ENCODE measurements around the gene LMAN2L. TPM values are rescaled to one million over a fixed set of nuclear protein-coding genes. Genes with fewer than 3 reads are reported as not detected.

Gene LMAN2L
- total and polyA plus RNA-seq, 2 donors, result 10.9 to 16.0 TPM

DNA sequence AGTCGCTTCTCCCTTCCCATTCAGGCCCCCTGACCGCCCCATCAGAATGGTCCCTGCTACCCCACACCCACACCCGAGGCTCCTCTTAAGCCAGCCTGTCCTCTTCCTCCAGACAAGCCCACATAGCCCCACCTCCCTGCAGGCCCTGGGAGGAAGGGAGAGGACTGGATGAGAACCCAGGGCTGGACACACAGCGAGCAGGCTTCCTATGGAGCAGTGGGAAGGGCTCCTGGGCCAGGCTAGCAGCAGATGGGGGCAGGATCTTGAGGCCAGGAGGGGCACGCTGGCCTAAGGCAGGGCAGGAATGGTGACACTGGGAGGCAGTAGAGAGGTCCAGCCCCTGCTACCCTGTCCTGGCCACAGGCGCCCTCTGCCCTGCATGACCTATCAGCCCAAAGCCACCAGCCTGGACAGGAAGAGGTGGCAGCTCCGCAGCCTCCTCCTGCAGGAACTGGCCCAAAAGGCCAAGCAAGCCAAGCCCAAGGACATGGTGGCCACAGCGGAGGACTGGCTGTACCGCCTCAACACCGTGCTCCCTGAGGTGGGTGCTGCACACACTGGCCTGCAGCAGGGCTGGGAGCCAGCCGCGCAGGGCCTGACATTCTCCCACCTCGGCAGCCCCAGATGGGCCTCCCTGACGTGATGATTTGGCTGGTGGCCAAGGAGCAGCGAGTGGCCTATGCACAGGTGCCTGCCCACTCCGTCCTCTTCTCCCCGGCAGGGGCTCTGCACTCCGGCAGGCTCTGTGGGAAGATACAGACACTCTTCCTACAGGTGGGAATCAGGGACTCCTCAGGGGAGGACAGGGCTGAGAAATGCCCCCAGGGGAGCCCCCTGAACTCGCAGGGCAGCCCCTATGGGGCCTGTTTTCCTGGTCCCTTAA lies 54.0 kb downstream of the LMAN2L start:
- no peaks in the 10 kb centered on the region for H3K4me1 ChIP-seq (ENCODE audit: control insufficient read depth in 2 of 2, insufficient read depth in 2 of 2, low read length in 2 of 2)
- H3K4me3 ChIP-seq (ENCODE audit: low read length in 2 of 2), result no peak overlapping the region
- WGBS, result 72% methylated on average over 19 of the region's 19 CpGs
- H3K36me3 ChIP-seq (ENCODE audit: control insufficient read depth in 2 of 2, insufficient read depth in 2 of 2, low read length in 1 of 2), result no peaks in the 10 kb centered on the region
- H3K9me3 ChIP-seq (ENCODE audit: control insufficient read depth in 2 of 2, insufficient read depth in 1 of 2, low read length in 1 of 2), result no peaks in the 10 kb centered on the region
- H3K27ac ChIP-seq (ENCODE audit: low read depth in 1 of 2, low read length in 1 of 2), result no peak overlapping the region
- no peak for DNase-seq (ENCODE audit: low read depth in 6 of 9, low spot score in 9 of 9)
- no peaks in the 10 kb centered on the region for H3K27me3 ChIP-seq (ENCODE audit: control insufficient read depth in 2 of 2, insufficient read depth in 1 of 2, low read length in 1 of 2)

DNA sequence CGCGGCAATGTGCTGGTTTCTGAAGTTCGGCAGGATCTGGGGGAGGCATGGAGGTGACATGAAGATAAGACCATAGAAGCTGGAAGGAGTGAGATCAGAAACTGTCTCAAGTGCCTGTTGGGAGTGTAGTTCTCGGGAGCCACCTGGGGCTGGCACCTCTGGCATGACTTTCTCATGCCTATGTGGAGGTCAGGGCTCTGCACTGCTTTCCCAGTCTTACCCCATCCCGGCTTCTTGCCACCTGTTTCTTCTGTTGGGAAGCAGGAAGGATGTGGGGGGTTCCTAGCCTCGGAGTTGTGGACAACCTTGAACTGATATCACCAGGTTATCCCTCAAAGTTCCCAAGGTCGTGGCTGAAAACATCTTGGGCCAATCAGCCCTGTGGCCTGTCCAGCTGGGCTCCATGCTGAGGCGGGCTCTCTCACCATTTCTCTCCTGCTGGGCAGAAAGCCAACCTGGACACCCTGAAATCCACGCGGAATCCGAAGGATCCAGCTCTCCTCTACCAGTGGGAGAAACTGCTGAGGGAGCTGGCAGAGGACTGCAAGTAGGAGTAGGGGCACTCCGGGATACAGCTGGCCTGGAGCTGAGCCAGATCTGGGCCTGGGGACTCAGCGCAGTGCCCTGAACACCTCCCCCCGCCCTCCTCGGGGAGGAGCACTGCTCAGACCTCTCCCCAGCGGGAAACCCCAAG lies 54.8 kb downstream of the LMAN2L start:
- no peak overlapping the region for H3K27ac ChIP-seq (ENCODE audit: low read depth in 1 of 2, low read length in 1 of 2)
- 91% methylated on average over 16 of the region's 16 CpGs for WGBS
- no peaks in the 10 kb centered on the region for H3K27me3 ChIP-seq (ENCODE audit: control insufficient read depth in 2 of 2, insufficient read depth in 1 of 2, low read length in 1 of 2)
- H3K9me3 ChIP-seq (ENCODE audit: control insufficient read depth in 2 of 2, insufficient read depth in 1 of 2, low read length in 1 of 2), result no peaks in the 10 kb centered on the region
- H3K4me3 ChIP-seq (ENCODE audit: low read length in 2 of 2), result no peak overlapping the region
- DNase-seq (ENCODE audit: low read depth in 6 of 9, low spot score in 9 of 9), result no peak
- H3K36me3 ChIP-seq (ENCODE audit: control insufficient read depth in 2 of 2, insufficient read depth in 2 of 2, low read length in 1 of 2), result no peaks in the 10 kb centered on the region
- no peaks in the 10 kb centered on the region for H3K4me1 ChIP-seq (ENCODE audit: control insufficient read depth in 2 of 2, insufficient read depth in 2 of 2, low read length in 2 of 2)

DNA sequence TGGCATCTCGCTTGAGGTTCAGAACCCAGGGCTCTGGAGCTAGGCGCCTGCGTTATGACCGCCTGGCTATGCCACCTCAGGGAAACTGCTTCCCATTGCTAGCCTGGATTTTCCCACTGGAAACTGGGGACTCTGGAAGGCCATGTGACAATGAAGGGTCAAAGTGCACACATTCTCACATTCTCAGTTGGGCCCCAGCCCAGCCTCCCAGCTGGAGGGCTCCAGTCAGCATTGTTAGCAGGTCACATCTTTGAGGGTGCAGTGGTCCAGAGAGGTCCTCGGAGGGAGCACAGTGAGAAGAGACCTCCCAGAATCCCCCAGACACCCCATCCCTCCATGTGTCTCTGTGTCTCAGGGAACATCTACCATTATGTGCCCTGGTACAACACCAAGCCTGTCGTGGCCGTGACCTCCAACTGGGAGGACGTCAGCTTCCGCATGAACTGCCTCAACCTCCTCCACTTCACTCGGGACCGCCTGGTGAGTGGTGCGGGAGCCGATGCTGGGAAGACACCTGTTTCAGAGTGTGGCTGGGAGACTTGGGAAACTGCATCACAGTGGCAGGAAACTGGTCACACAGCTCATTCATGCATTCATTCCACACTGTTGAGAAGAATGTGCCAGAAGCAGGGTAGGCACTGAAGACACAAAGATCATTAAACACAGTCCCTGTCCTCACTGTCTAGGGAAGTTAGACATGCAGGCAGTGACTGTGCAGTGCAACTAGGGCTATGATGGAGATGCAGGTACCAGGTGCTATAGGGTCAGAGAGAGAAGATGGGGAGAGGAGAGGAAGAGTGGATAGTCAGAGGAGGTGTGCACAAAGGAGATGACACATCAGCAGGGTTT lies 55.7 kb downstream of the LMAN2L start:
- no peaks in the 10 kb centered on the region for H3K9me3 ChIP-seq (ENCODE audit: control insufficient read depth in 2 of 2, insufficient read depth in 1 of 2, low read length in 1 of 2)
- no peaks in the 10 kb centered on the region for H3K36me3 ChIP-seq (ENCODE audit: control insufficient read depth in 2 of 2, insufficient read depth in 2 of 2, low read length in 1 of 2)
- no peak for DNase-seq (ENCODE audit: low read depth in 6 of 9, low spot score in 9 of 9)
- H3K4me1 ChIP-seq (ENCODE audit: control insufficient read depth in 2 of 2, insufficient read depth in 2 of 2, low read length in 2 of 2), result no peaks in the 10 kb centered on the region
- WGBS, result 97% methylated on average over 13 of the region's 13 CpGs
- no peaks in the 10 kb centered on the region for H3K27me3 ChIP-seq (ENCODE audit: control insufficient read depth in 2 of 2, insufficient read depth in 1 of 2, low read length in 1 of 2)
- no peak overlapping the region for H3K27ac ChIP-seq (ENCODE audit: low read depth in 1 of 2, low read length in 1 of 2)
- no peak overlapping the region for H3K4me3 ChIP-seq (ENCODE audit: low read length in 2 of 2)

DNA sequence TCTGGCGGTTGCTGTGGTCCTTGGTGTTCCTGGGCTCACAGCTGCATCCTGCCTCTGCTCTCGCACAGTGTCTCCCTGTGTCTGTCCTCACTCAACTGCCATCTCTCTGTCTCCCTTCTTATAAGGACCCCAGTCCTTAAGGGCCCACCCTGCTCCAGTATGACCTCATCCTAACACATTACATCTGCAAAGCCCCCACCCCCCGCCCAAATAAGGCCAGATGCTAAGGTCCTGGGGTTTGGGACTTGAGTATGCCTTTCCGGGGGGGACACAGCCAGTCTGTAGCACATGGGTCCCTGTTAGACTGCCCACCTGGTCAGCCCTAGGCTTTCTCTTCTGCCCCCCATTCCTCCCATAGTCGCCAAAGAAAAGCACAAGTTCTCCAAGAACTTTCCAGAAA lies 56.6 kb downstream of the LMAN2L start:
- no peaks in the 10 kb centered on the region for H3K4me1 ChIP-seq (ENCODE audit: control insufficient read depth in 2 of 2, insufficient read depth in 2 of 2, low read length in 2 of 2)
- DNase-seq (ENCODE audit: low read depth in 6 of 9, low spot score in 9 of 9), result no peak
- WGBS, result 90% methylated on average over 5 of the region's 5 CpGs
- no peaks in the 10 kb centered on the region for H3K36me3 ChIP-seq (ENCODE audit: control insufficient read depth in 2 of 2, insufficient read depth in 2 of 2, low read length in 1 of 2)
- no peak overlapping the region for H3K4me3 ChIP-seq (ENCODE audit: low read length in 2 of 2)
- H3K9me3 ChIP-seq (ENCODE audit: control insufficient read depth in 2 of 2, insufficient read depth in 1 of 2, low read length in 1 of 2), result no peaks in the 10 kb centered on the region
- no peaks in the 10 kb centered on the region for H3K27me3 ChIP-seq (ENCODE audit: control insufficient read depth in 2 of 2, insufficient read depth in 1 of 2, low read length in 1 of 2)
- no peak overlapping the region for H3K27ac ChIP-seq (ENCODE audit: low read depth in 1 of 2, low read length in 1 of 2)

DNA sequence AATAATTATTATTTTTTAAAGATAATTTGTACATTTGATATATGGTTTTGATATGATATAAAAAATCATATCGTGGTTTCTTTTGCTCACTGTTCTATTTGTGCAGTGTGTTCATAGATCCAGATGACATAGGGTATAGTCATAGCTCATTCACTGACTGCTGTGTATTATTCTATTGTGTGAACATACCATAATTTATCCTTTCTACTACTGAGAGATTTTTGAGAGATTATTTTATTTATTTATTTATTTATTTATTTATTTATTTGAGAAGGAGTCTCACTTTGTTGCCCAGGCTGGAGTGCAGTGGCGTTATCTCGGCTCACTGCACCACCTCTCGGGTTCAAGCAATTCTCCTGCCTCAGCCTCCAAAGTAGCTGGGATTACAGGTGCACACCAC lies 58.3 kb downstream of the LMAN2L start:
- Histone ChIP-seq H3K27me3 (ENCODE audit: control insufficient read depth in 2 of 2, insufficient read depth in 1 of 2, low read length in 1 of 2) (no peaks in the 10 kb centered on the region), H3K4me3 (ENCODE audit: low read length in 2 of 2) (no peak overlapping the region), H3K9me3 (ENCODE audit: control insufficient read depth in 2 of 2, insufficient read depth in 1 of 2, low read length in 1 of 2) (no peaks in the 10 kb centered on the region), H3K4me1 (ENCODE audit: control insufficient read depth in 2 of 2, insufficient read depth in 2 of 2, low read length in 2 of 2) (no peaks in the 10 kb centered on the region), H3K36me3 (ENCODE audit: control insufficient read depth in 2 of 2, insufficient read depth in 2 of 2, low read length in 1 of 2) (no peaks in the 10 kb centered on the region), H3K27ac (ENCODE audit: low read depth in 1 of 2, low read length in 1 of 2) (no peak overlapping the region)
- no peak for DNase-seq (ENCODE audit: low read depth in 6 of 9, low spot score in 9 of 9)
- WGBS, result 98% methylated on average over 4 of the region's 4 CpGs

DNA sequence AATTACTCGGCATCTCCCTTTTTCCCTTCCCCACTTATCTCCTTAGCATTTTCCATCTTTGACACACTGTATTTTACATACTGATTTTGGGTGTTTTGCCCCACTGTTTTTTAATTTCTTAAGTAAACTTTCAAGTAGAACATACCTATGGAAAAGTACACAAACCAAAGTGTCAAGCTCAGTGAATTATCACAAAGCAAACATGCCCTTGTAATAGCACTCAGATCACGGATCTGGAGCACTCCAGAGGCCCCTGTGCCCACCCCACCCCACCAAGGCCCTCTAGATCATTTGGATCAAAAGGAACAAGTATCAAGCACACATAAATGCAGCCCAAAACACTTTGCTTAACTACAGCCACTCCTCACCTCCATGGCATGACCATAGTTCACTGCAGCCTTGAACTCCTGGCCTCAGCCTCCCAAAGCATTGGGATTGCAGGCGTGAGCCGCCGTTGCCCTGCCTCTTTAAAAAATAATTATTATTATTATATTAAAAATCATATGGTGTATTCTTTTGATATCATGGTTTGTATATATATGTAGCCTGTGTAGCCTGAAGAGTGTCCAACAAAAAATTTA lies 59.2 kb downstream of the LMAN2L start:
- no peak for DNase-seq (ENCODE audit: low read depth in 6 of 9, low spot score in 9 of 9)
- Histone ChIP-seq H3K27me3 (ENCODE audit: control insufficient read depth in 2 of 2, insufficient read depth in 1 of 2, low read length in 1 of 2) (no peaks in the 10 kb centered on the region), H3K36me3 (ENCODE audit: control insufficient read depth in 2 of 2, insufficient read depth in 2 of 2, low read length in 1 of 2) (no peaks in the 10 kb centered on the region), H3K4me1 (ENCODE audit: control insufficient read depth in 2 of 2, insufficient read depth in 2 of 2, low read length in 2 of 2) (no peaks in the 10 kb centered on the region), H3K9me3 (ENCODE audit: control insufficient read depth in 2 of 2, insufficient read depth in 1 of 2, low read length in 1 of 2) (no peaks in the 10 kb centered on the region), H3K27ac (ENCODE audit: low read depth in 1 of 2, low read length in 1 of 2) (no peak overlapping the region), H3K4me3 (ENCODE audit: low read length in 2 of 2) (no peak overlapping the region)
- 95% methylated on average over 5 of the region's 5 CpGs for WGBS

DNA sequence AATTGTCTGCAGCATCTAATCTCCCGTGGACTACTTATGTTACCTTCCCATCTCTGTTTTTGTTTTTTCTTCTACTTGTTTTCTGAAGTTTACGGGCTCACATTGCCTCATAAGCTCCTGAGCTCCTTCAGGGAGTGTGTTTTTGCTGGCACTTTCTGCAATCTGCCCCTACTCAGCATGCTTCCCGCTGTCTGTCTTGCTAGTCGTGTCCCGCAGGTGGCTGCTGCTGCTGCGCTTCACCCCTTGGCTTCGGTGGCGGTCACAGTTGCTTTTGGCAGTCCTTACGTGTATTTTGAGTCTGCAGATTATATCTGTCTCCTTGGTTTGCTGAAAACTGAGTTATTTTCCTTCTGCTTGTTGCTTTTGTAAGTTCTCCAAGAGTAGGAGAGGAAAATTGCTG lies 60.0 kb downstream of the LMAN2L start:
- H3K4me3 ChIP-seq (ENCODE audit: low read length in 2 of 2), result no peak overlapping the region
- WGBS, result 87% methylated on average over 9 of the region's 9 CpGs
- no peak overlapping the region for H3K27ac ChIP-seq (ENCODE audit: low read depth in 1 of 2, low read length in 1 of 2)
- H3K36me3 ChIP-seq (ENCODE audit: control insufficient read depth in 2 of 2, insufficient read depth in 2 of 2, low read length in 1 of 2), result no peaks in the 10 kb centered on the region
- DNase-seq (ENCODE audit: low read depth in 6 of 9, low spot score in 9 of 9), result no peak
- no peaks in the 10 kb centered on the region for H3K4me1 ChIP-seq (ENCODE audit: control insufficient read depth in 2 of 2, insufficient read depth in 2 of 2, low read length in 2 of 2)
- H3K27me3 ChIP-seq (ENCODE audit: control insufficient read depth in 2 of 2, insufficient read depth in 1 of 2, low read length in 1 of 2), result no peaks in the 10 kb centered on the region
- H3K9me3 ChIP-seq (ENCODE audit: control insufficient read depth in 2 of 2, insufficient read depth in 1 of 2, low read length in 1 of 2), result no peaks in the 10 kb centered on the region

DNA sequence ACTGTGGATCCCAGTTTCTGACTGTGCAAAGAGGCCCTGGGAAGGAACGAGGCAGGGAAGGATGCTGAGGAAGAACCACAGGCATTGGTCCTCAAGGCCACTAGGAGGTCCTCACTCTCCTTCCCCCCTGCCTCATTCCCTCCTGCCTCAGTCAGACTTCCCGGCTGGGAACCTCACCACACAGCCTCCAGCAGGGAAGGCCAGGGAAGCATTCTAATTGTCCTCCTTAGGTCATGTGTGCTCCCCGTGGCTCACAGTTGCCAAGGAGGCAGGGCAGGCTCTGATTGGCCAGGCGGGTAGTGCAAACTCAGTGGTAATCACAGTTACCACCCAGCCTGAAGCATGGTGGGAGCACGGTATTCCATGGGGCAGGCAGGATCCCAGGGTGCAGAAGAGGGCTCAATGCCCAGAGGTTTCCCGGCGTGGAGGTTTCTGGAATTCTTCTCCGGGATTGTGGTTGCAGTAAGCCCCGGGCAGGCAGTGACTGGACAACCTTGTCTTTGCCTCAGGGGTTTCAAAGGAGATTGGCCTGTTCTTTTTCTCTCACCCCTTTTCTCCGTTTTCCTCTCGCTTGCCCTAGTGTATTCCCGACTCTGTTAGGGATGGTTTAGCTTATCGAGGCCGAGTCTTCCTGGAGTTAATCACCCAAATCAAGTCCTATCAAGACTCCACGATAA lies 70.2 kb downstream of the LMAN2L start:
- no peaks in the 10 kb centered on the region for H3K9me3 ChIP-seq (ENCODE audit: control insufficient read depth in 2 of 2, insufficient read depth in 1 of 2, low read length in 1 of 2)
- no peaks in the 10 kb centered on the region for H3K27me3 ChIP-seq (ENCODE audit: control insufficient read depth in 2 of 2, insufficient read depth in 1 of 2, low read length in 1 of 2)
- H3K36me3 ChIP-seq (ENCODE audit: control insufficient read depth in 2 of 2, insufficient read depth in 2 of 2, low read length in 1 of 2), result no peaks in the 10 kb centered on the region
- H3K4me3 ChIP-seq (ENCODE audit: low read length in 2 of 2), result no peak overlapping the region
- no peak overlapping the region for H3K27ac ChIP-seq (ENCODE audit: low read depth in 1 of 2, low read length in 1 of 2)
- no peaks in the 10 kb centered on the region for H3K4me1 ChIP-seq (ENCODE audit: control insufficient read depth in 2 of 2, insufficient read depth in 2 of 2, low read length in 2 of 2)
- WGBS, result 95% methylated on average over 15 of the region's 15 CpGs
- DNase-seq (ENCODE audit: low read depth in 6 of 9, low spot score in 9 of 9), result no peak
